GM13977 (cell line): ENCODE measurements around the gene OGFRL1.

Experiments used
- DNase-seq: peaks from one replicate; pipeline ENCODE4 v3.0.0; 2012; ENCODE audit warnings: low spot score
- CTCF ChIP-seq: IDR thresholded peaks from 2 replicates; pipeline ENCODE4 v1.5.1; 2012; ENCODE audit warnings: mild to moderate bottlenecking, control low read depth; ENCODE audit not compliant: insufficient read depth; ENCODE audit errors: extremely low read depth, missing control alignments
- in situ Hi-C: fragments of 300-500 bp; cut with MboI; formaldehyde crosslinking; loops from one replicate; pipeline ENCODE4 v1.12.0; 2022; ENCODE audit warnings: low sequenced_read_pairs, low pct_unique_long_range_greater_than_20kb, mixed read lengths, inconsistent platforms; ENCODE audit not compliant: unreplicated experiment

Gene OGFRL1

DNA sequence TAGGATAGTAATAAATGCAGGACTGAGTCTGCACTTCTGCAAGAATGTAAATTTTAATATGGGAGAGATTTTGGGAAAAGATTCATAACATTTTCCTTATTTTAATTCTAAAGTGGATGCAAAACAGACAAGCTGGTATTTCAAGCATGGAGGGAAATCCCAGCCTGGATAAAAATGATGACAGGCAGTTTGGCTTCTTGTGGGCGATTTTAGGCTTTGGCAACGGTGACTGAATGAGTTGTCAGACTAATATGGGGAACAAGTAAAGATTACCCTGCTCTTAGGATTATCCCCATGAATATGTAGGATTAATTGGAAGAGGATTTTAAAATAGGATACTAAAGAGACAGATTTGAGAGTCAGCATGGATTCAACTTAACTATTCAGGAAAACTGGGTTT is 21.0 kb downstream of the OGFRL1 start:
- DNase-seq, result no peak
- in situ Hi-C loops, result no loop called here

GRCh38 chr6:71310261-71310660 is 21.6 kb downstream of the OGFRL1 start:
- no peak for DNase-seq
- in situ Hi-C loops, result no loop called here
- no peak for TF ChIP-seq CTCF

More for the DNA sequence above, 21.0 kb downstream of the OGFRL1 start:
- no peak for TF ChIP-seq CTCF

- in situ Hi-C loops, result no loop called here
- no peak for TF ChIP-seq CTCF
- DNase-seq, result no peak
Measured at GRCh38 chr6:71312089-71312488, 23.5 kb downstream of the OGFRL1 start.

DNA sequence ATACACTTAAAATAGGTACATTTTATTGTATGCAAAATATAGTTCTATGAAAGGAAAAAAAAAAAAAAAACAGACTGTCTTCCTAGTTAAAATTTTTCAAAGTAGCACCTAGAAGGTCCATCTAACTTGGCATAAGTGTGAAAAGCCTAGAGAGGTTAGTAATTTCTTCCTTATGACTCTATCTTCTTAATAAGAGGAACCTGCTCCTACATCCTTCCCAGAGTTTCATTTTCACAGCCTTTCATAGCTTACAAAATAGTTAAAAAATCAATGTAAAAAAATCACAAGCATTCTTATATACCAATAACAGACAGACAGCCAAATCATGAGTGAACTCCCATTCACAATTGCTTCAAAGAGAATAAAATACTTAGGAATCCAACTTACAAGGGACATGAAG is 28.8 kb downstream of the OGFRL1 start:
- DNase-seq, result no peak
- no peak for TF ChIP-seq CTCF
- in situ Hi-C loops, result no loop called here

GRCh38 chr6:71320041-71320440 is 31.4 kb downstream of the OGFRL1 start:
- DNase-seq, result no peak
- TF ChIP-seq CTCF, result no peak
- in situ Hi-C loops, result no loop called here

DNA sequence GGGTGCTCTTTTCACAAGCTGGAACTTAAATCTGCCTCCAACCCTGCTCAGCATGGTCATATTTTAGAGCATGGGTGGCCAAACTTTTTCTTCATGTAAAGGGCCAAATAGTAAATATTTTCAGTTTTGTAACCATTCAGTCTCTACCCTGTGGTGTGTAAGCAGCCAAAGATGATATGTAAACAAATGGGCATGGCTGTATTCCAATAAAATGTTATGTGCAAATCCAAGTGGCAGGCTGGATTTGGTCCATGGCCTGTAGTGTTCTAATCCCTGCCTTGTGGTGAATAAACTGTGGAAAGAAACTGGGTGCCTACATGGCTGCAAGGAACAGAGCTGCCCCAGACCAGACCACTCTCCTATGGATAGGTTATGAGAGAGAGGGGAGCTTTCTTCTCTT is 32.7 kb downstream of the OGFRL1 start:
- no peak for TF ChIP-seq CTCF
- no peak for DNase-seq
- in situ Hi-C loops, result no loop called here

DNA sequence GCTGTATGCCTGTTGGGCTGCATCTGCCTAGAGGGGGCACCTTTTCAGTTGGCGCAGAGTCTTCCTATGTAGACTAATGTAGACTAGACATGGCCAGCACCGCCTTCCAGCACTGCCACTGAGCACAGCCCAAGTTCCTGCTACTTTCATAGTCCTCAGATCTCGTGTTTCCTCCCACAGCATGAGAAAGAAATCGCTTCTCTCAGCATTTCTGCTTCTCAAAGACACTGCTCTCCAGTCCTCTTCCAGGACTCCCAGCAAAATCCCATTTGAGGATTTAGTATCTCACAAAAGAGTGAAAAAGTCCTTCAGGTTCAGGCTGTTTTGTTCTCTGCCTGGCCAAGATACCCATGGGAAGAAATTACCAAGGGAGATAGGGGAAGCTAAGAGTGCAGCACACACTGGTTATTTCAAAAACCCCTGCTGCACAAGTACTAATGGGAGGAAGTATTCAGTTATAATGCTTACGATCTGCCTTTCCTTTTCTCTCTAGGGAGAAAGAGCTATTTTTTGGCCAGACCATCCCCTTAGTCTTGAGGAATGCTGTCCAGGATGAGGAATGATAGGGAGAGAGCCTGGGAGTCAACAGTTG is 35.7 kb downstream of the OGFRL1 start:
- no peak for DNase-seq
- in situ Hi-C loops, result no loop called here
- no peak for TF ChIP-seq CTCF
